ENCODE results near the gene BTAF1. TPM values are rescaled to one million over a fixed set of nuclear protein-coding genes. Genes with fewer than 3 reads are reported as not detected.

Gene BTAF1
- total RNA-seq, 3 donors from 2014 or later: 25.7 to 34.4 (median 27.0) TPM

- Histone ChIP-seq H3K36me3 (ENCODE audit: low read depth) (no peaks in the 10 kb centered on the region), H3K4me1 (ENCODE audit: low read depth) (no peaks in the 10 kb centered on the region), H3K9me3 (no peaks in the 10 kb centered on the region), H3K4me3 (no peak overlapping the region)
- intact Hi-C loops (cut with DNase I, micrococcal nuclease): no loop called here
- no peak for ATAC-seq
- TF ChIP-seq, protein P1, sequence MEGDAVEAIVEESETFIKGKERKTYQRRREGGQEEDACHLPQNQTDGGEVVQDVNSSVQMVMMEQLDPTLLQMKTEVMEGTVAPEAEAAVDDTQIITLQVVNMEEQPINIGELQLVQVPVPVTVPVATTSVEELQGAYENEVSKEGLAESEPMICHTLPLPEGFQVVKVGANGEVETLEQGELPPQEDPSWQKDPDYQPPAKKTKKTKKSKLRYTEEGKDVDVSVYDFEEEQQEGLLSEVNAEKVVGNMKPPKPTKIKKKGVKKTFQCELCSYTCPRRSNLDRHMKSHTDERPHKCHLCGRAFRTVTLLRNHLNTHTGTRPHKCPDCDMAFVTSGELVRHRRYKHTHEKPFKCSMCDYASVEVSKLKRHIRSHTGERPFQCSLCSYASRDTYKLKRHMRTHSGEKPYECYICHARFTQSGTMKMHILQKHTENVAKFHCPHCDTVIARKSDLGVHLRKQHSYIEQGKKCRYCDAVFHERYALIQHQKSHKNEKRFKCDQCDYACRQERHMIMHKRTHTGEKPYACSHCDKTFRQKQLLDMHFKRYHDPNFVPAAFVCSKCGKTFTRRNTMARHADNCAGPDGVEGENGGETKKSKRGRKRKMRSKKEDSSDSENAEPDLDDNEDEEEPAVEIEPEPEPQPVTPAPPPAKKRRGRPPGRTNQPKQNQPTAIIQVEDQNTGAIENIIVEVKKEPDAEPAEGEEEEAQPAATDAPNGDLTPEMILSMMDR (IDR thresholded peaks at IDR 0.05): no peak
- DNase-seq: no peak
Measured at GRCh38 chr10:91944880-91945630, 21.5 kb downstream of the BTAF1 start.

GRCh38 chr10:91953600-91954160 is 30.1 kb downstream of the BTAF1 start:
- H3K4me1 ChIP-seq (ENCODE audit: low read depth): no peaks in the 10 kb centered on the region
- ATAC-seq: no peak
- H3K9me3 ChIP-seq: no peaks in the 10 kb centered on the region
- no peak overlapping the region for H3K4me3 ChIP-seq
- no peak for DNase-seq
- TF ChIP-seq, protein P1 (IDR thresholded peaks at IDR 0.05): no peak
- intact Hi-C loops (cut with DNase I, micrococcal nuclease): no loop called here
- no peaks in the 10 kb centered on the region for H3K36me3 ChIP-seq (ENCODE audit: low read depth)

DNA sequence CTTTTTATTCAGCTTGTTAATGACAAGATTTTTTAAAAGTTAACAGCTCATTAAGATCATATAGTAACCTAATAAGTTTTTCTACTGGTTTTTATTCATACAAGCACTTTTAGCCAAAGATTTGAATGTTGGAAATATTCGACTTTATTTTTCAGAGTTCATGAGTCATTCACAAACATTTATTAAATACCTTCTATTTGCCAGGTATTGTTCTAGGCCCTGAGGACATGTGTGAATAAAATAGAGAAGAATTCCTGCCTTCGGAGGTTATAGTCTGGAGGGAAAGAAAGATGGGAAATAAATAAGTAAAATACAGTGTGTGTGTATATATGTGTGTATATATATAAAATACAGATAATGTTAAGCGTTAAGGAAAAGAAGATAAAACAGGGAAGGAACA is 31.5 kb downstream of the BTAF1 start:
- Histone ChIP-seq H3K4me3 (no peak overlapping the region), H3K9me3 (no peaks in the 10 kb centered on the region), H3K4me1 (ENCODE audit: low read depth) (no peaks in the 10 kb centered on the region), H3K36me3 (ENCODE audit: low read depth) (no peaks in the 10 kb centered on the region)
- TF ChIP-seq, protein P1 (IDR thresholded peaks at IDR 0.05): no peak
- intact Hi-C loops (cut with DNase I, micrococcal nuclease): no loop called here
- ATAC-seq (no peak), DNase-seq (no peak)

DNA sequence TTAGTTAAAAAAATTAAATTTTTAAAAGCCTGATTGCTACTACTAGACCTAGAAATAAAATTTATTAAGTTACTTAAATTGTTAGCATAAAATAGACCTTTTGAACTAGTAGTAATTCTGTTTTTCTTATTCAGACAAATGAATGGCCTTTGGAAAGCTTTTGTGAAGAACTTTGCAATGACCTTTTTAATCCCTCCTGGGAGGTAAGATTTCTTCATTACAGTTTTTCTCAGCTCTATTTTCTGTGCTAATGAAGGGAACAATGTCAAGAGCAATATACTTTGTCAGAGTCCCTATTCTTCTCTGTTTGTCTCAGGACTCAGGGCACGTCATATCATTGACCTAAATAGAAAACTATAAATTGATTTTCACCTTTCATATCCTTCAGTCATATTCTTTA is 33.5 kb downstream of the BTAF1 start:
- TF ChIP-seq, protein P1 (IDR thresholded peaks at IDR 0.05): no peak
- H3K9me3 ChIP-seq: no peaks in the 10 kb centered on the region
- ATAC-seq (no peak), DNase-seq (no peak)
- H3K36me3 ChIP-seq (ENCODE audit: low read depth): no peaks in the 10 kb centered on the region
- no peak overlapping the region for H3K4me3 ChIP-seq
- H3K4me1 ChIP-seq (ENCODE audit: low read depth): no peaks in the 10 kb centered on the region
- intact Hi-C loops (cut with DNase I, micrococcal nuclease): no loop called here

DNA sequence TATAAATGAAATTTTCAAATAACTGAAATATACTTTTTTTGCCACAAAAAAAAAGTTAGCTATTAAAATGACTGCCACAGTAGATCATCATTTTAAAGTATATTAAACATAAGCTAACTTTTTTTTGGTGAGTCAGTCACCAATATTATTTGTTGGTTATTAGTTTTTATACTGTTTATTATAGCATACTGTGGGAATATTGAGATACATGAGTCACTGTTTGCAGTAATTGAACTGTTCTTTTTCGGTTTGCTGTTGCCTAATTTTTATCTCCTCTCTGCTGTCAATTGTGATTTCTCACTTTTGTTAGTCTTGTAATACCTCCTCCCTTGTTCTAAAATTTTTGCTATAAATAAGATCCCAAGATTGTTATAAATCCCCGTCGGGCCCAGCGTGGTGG is 45.7 kb downstream of the BTAF1 start:
- Histone ChIP-seq H3K4me3 (no peak overlapping the region), H3K4me1 (ENCODE audit: low read depth) (no peaks in the 10 kb centered on the region), H3K36me3 (ENCODE audit: low read depth) (no peaks in the 10 kb centered on the region), H3K9me3 (no peaks in the 10 kb centered on the region)
- ATAC-seq (no peak), DNase-seq (no peak)
- TF ChIP-seq, protein P1 (IDR thresholded peaks at IDR 0.05): no peak
- intact Hi-C loops (cut with DNase I, micrococcal nuclease): no loop called here
